DND-41 (cell line): ENCODE results near the gene LSM7.

Source experiments
- CTCF ChIP-seq: IDR thresholded peaks from 2 replicates; pipeline ENCODE4 v1.5.1; 2012; ENCODE audit warnings: borderline replicate concordance, low read length, moderate library complexity, mild to moderate bottlenecking; ENCODE audit not compliant: poor library complexity, severe bottlenecking; ENCODE audit errors: extremely low read depth
- EZH2 ChIP-seq: IDR thresholded peaks from 3 replicates; pipeline ENCODE4 v1.6.1; 2012; ENCODE audit warnings: borderline replicate concordance, low read depth, mild to moderate bottlenecking, moderate library complexity, low read length, inconsistent platforms; ENCODE audit not compliant: severe bottlenecking

- no peak for TF ChIP-seq CTCF
- no peak for TF ChIP-seq EZH2
Observed at GRCh38 chr19:2306971-2307370, 21.4 kb downstream of the LSM7 start.
